ENCODE data around the gene FHOD1. TPM values are rescaled to one million over a fixed set of nuclear protein-coding genes. Genes with fewer than 3 reads are reported as not detected.
A peak's percentile ranks its signal among the peaks of the same experiment; 100 is the strongest.

FHOD1 gene
- polyA plus RNA-seq, 1 experiment: 21.2 TPM

- peak overlapping the region; percentile 99 for H3K4me3 ChIP-seq (ENCODE audit: low read depth, low read length)
- no peak for DNase-seq (ENCODE audit: low read depth, low spot score)
- POLR2A ChIA-PET: interaction anchor here (0.6 to 2.2 kb wide), 11 partner anchors 9 to 151 kb away, joined by 3 to 12 read pairs (median 7); partner anchors contain the start of genes ELMO3 and FHOD1
- H3K27me3 ChIP-seq (ENCODE audit: control insufficient read depth, insufficient read depth, low read length): no peaks in the 10 kb centered on the region
- H3K27ac ChIP-seq (ENCODE audit: low read depth, low read length): peak overlapping the region; percentile 75
- TF ChIP-seq CTCF (IDR thresholded peaks at IDR 0.05; ENCODE audit: low read depth, low read length): no peak
- H3K9me3 ChIP-seq (ENCODE audit: control insufficient read depth, insufficient read depth, low read length): no peaks in the 10 kb centered on the region; the same call in 1 of the 2 replicates
- CTCF ChIA-PET: interaction anchor here (1.4 kb wide), 1 partner anchor 273 kb away, joined by 3 read pairs; no protein-coding TSS in a partner anchor
These were observed 19.7 kb downstream of the FHOD1 start for GRCh38 chr16:67227567-67227921.

DNA sequence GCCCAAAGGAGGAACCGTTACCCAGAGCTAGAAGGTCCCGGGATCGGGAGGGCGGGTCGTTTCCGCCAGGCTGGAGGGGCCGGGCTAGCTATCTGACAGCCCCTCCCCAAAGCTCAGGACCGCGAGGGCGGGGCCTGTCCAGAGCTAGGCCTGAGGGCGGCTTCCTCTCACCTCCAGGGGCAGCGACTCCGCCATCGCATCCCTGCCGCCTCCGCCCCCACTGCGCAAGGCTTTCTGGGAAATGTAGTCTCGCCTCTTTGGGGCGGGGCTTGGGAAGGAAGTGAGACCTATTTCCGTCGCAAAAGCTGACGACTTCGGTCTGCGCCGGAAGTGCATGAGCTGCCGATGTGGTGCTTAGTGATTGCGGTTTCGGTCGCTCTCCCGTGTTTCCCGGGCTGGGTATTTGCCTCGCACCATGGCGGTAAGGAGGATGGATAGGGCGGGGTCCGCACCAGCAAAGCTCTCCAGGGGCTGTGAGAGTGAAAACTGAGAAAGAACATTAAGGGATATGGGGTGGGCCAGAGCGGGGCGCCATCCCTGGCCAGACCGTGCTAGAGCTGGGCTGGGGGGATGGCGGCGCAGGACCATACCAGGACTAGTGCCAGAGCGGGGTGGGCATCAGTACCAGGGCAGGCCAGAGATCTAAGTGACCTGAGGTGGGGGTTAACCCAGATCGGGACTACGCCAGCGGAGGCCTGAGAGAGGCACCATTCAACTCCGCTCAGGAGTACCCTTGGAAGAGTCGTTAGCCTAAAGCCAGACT lies 20.3 kb downstream of the FHOD1 start, which contains the start of gene TMEM208:
TMEM208 (plus strand) TSS at position 327 of the 763 bp plus-strand sequence; CDS start at position 416, 89 bp downstream.
- Histone ChIP-seq H3K9me3 (ENCODE audit: control insufficient read depth, insufficient read depth, low read length) (no peaks in the 10 kb centered on the region; the same call in 1 of the 2 replicates), H3K4me3 (ENCODE audit: low read depth, low read length) (peak within 1 kb of the TSS; percentile 99), H3K27me3 (ENCODE audit: control insufficient read depth, insufficient read depth, low read length) (no peaks in the 10 kb centered on the region), H3K27ac (ENCODE audit: low read depth, low read length) (peak within 1 kb of the TSS; percentile 75)
- DNase-seq (ENCODE audit: low read depth, low spot score): peak; percentile 94
- peak; percentile 13; the same call in 1 of the 2 replicates for TF ChIP-seq CTCF (IDR thresholded peaks at IDR 0.05; ENCODE audit: low read depth, low read length)
- POLR2A ChIA-PET: interaction anchor here (0.6 to 2.2 kb wide), 16 partner anchors 9 to 160 kb away, joined by 3 to 12 read pairs (median 6); partner anchors contain the start of genes ELMO3 and FHOD1
- CTCF ChIA-PET: interaction anchor here (0.7 to 2.1 kb wide), 3 partner anchors 29 to 273 kb away, joined by 3 to 5 read pairs (median 4); no protein-coding TSS in a partner anchor

DNA sequence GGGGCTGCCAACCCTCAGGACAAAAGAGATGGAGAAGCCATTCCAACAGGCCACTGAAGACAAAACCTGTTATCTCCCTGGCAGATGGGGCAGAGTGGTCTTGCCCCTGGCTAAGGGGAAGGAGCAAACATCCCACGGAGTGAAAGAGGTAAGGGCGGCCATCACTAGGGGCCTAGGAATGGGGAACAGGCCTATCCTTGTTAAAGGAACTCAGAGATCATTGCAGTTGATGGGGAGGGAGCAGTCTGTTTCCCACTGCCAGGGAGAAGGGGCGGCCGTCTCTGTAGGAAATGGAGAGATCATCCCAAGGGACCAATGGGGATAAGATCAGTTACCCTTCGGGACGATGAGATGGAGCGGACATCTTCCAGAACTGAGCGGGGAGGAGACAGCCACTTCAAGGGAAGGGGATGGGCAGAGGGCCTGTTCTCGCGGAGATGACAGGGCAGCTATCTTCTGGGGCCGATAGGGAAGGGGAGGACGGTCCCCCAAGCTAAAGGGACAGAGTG lies 20.9 kb downstream of the FHOD1 start:
- H3K9me3 ChIP-seq (ENCODE audit: control insufficient read depth, insufficient read depth, low read length): no peaks in the 10 kb centered on the region; the same call in 1 of the 2 replicates
- H3K27ac ChIP-seq (ENCODE audit: low read depth, low read length): no peak overlapping the region
- peak overlapping the region; percentile 99 for H3K4me3 ChIP-seq (ENCODE audit: low read depth, low read length)
- ChIA-PET POLR2A (interaction anchor here (0.8 to 2.2 kb wide), 13 partner anchors 10 to 60 kb away, joined by 3 to 12 read pairs (median 7); partner anchors contain the start of genes ELMO3 and FHOD1), CTCF (interaction anchor here (0.7 to 2.1 kb wide), 3 partner anchors 28 to 272 kb away, joined by 3 to 5 read pairs (median 4); no protein-coding TSS in a partner anchor)
- no peaks in the 10 kb centered on the region for H3K27me3 ChIP-seq (ENCODE audit: control insufficient read depth, insufficient read depth, low read length)
- TF ChIP-seq CTCF (IDR thresholded peaks at IDR 0.05; ENCODE audit: low read depth, low read length): no peak
- no peak for DNase-seq (ENCODE audit: low read depth, low spot score)

- CTCF ChIA-PET: no interaction called here
These were observed 23.3 kb downstream of the FHOD1 start for GRCh38 chr16:67223992-67224391.

More at GRCh38 chr16:67223992-67224391, 23.3 kb downstream of the FHOD1 start:
- POLR2A ChIA-PET: interaction anchor here (1.4 kb wide), 1 partner anchor 16 kb away, joined by 4 read pairs; no protein-coding TSS in a partner anchor
- Histone ChIP-seq H3K9me3 (ENCODE audit: control insufficient read depth, insufficient read depth, low read length) (no peaks in the 10 kb centered on the region; the same call in 1 of the 2 replicates), H3K4me3 (ENCODE audit: low read depth, low read length) (no peak overlapping the region), H3K27me3 (ENCODE audit: control insufficient read depth, insufficient read depth, low read length) (no peaks in the 10 kb centered on the region), H3K27ac (ENCODE audit: low read depth, low read length) (no peak overlapping the region)
- no peak for DNase-seq (ENCODE audit: low read depth, low spot score)
- TF ChIP-seq CTCF (IDR thresholded peaks at IDR 0.05; ENCODE audit: low read depth, low read length): no peak
